Limb (tissue), 2 donors: ENCODE data around the gene PTDSS2.
"Not testable (repeated sequence)": the region's sequence is repeated elsewhere in the genome, so short reads cannot be mapped to it uniquely, and the experiment has no call there.

Experiments
- DNase-seq, 2 donors: peaks; one replicate each; pipeline ENCODE4 v3.0.0-alpha.2; 2016; ENCODE audit errors: extremely low spot score in 2 of 2

Gene PTDSS2

DNA sequence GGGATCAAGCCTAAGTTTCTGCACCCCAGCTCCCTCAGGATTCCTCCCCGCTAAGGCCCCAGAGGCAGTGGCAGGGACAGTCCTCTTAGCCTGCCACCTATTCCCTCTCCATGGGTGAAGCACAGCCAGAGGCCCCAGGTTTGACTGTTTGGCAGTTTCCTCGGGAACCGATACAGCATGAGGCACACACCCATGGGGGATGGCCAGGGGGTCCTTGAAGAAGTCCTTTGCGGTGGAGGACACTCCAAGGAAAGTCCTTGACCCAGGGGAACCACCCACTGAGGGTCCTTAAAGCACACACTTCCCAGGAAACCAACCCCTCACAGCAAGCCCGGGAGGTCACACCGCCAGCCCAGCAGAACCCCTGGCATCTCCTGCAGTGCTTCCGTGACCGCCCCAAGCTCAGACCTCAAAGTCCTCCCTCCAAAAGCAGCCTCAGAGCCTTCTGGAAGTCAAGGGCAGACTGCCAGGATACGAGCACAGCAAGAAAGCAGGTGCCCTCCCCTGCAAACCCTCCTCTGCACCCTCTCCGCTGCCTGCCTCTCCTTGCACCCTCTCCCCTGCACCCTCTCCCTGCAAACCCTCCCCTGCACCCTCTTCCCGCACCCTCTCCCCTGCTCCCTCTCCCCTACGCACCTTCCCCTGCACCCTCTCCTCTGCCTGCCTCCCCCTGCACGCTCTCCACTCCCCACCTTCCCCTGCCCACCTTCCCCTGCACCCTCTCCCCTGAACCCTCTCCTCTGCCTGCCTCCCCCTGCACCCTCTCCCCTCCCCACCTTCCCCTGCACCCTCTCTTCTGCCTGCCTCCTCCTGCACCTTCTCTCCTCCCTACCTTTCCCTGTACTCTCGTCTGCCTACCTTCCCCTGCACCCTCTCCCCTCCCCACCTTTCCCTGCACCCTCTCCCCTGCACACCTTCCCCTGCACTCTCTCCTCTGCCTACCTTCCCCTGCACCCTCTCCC, 36.7 kb upstream of the PTDSS2 start:
- DNase-seq = no peak

DNA sequence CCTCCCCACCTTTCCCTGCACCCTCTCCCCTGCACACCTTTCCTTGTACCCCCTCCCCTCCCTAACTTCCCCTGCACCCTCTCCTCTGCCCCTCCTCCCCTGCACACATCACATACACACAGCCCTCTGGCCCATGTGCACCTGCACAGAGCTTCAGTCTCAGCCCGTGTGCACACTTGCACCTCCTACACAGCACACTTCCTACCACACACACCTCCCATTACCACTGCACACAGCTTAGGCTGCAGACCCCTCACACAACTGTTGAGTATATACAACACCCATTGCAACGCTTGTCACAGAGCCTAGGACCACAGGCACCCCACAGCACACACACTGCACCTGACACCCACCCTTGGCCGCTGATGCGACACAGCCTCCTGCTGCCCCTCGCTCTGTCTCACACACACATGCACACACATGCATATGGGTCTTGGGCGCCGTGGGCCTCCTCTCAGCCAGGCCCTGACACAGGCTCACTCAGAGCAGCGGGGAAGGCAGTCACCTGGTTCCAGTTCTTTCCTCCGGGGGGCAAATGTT, 35.7 kb upstream of the PTDSS2 start:
- DNase-seq = no peak

DNA sequence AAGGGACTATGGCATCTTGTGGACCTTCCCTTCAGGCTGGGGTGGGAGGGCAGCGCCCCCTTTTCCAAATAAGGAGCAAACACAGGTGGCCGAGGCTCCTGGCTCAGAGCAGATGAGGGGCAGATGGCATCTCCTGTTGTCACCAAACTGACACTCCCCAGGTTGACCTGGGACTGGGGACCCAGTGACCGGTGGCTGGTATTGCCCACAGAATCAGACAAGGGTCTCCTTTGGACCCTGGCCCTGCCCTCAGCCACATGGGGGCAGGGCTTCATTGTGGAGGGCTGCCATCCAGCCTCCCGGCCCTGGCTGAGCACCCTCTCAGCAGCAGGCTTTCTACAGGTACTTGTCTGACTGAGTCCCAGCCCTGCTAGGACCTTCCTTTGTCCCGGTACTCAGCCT, 34.4 kb upstream of the PTDSS2 start:
- no peak for DNase-seq

DNA sequence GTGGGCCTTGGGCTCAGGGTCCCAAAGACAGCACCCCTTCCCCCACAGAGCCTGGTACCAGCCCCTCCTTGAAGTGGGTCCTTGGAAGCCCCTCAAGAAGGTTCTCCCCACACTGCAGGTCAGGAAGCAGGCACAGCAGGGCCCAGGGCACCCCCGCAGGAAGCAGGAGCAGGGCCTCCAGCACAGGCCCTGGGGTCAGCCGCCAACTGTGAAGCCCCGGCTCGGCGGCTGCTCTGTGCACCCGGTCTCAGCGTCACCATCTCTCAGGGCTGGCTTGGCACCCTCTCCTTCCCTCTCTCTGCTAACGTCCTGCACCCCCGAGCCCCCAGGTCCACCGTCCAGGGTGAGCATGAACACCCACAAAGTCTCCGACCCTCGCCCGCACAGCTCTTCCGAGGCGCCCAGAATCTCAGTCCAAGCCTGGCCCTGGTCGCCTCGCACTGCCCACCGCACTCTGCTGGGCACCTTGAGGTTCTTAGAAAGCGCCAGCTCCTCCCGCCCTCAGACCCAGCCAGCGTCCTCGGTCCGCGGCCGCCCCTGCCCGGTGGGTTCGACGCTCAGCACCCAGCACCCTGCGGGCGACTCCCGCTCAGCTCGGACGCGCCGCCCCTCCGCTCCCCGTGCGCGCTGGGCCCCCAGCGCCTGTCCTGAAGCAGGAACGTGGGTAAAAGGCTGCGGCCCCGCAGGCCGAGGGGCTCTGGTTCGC, 33.9 kb upstream of the PTDSS2 start:
- no peak for DNase-seq

DNA sequence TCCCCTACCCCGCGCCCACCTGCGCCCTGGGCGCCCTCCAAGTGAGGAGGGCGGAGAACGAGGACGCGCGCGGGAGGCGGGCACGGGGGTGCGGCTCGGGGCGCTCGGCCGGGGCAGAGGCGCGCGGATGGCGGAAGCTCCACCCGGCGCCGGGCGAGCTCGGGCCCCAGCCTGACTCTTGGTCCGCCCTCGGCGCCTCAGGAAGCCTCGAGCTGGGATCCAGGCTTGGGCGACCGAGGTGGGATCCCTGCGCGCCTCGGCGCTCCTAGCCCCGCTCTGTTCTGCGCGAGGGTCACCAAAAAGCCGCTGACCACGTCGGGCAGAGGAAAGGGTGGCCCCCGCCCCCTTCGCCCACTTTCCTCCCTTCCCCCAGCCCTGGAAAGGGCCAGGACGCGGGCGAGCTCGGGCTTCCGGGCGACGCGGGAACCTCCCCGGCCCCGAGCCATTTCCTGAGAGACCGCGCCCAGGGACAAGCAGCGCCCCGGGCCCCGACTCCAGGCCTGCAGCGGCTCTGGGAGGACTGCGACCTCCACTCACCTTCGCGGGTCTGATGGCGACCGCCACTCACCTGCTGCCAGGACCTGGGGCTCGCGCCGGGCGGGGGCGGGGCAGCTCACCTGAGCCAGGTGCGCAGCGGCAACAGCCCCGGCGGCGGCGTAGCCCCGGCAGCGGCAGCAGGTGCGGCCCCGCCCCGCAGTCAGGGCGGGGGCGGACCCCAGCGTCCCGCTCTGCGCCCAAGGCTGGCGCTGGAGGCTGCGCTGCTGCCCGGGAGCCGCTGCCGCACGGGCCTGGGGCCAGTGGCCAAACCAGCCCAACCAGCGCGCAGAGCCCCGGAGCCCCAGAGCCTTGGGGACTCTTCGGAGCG, 33.1 kb upstream of the PTDSS2 start:
- no peak for DNase-seq

DNA sequence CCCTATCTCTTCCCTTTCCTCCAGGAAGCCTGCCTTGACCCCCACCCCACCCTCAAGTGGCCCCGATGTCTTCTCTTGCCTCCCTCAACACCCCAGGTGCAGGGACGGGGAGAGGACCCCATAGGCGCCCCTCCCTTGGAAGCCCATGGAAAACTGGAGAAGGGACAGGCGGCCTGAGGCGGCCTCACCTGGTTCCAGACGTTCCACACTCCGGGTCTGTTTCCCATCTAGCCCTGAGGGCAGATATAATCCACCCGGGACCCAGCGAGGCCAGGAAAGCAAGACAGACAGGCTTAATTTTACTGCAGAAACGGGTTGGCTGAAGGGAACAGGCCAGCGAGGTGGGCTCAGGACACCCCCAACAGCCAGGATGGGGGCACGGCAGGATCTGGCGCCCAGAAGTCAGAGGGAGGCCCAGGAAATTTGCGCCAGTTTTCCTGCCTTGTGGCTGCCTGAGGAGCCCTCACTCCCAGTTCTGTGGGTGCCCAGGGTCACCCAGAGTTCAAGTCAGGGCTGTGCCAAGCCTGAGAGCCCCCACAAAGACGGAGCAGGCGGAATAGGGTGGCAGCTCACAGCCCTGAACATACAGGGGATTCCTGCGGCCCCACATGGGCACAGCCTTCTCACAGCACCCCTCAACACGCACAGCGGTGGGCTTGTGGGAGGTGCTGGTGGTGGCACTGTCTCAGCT, 32.3 kb upstream of the PTDSS2 start:
- no peak for DNase-seq

DNA sequence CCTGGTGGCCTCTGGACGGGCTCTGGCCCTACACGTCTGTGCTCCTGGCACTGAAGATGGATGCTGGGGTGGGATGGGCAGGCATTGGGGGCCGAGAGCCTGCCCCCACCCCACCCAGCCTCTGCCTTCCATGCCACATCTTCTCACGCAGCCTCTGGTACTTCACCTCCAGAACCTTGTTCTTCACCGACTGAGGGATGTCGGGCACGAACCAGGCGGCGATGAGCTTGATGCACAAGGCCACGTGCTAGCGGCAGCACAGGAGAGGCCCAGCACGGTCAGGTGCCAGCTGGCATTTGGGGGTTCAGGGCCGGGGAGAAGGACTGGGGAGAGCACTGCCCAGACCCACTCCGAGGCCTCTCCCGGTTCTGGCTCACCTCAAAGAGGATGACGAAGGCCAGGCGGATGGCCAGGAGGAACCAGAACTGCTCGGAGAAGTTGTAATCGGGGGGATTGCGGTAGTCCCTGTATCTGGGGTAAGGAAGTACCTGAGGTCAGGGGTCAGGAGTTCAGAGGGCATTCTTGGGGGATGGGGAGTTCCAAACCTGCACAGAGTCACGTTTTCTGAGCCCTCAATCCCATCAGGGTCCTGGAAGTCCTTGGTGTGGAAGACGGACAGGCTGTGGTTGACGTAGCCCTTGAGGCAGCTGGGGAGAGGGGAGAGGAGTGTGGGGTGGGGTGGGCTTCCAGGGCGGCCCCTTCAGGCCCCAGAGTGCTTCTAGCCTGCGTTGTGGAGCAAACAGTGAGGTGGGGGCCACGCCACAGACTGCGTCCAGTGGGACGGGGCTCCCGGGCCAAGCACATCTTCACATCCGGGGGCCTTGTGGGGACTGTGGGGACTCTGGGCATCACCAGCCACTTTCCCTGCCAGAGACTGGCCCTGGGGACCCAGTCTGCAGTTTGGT, 31.5 kb upstream of the PTDSS2 start:
- no peak for DNase-seq

DNA sequence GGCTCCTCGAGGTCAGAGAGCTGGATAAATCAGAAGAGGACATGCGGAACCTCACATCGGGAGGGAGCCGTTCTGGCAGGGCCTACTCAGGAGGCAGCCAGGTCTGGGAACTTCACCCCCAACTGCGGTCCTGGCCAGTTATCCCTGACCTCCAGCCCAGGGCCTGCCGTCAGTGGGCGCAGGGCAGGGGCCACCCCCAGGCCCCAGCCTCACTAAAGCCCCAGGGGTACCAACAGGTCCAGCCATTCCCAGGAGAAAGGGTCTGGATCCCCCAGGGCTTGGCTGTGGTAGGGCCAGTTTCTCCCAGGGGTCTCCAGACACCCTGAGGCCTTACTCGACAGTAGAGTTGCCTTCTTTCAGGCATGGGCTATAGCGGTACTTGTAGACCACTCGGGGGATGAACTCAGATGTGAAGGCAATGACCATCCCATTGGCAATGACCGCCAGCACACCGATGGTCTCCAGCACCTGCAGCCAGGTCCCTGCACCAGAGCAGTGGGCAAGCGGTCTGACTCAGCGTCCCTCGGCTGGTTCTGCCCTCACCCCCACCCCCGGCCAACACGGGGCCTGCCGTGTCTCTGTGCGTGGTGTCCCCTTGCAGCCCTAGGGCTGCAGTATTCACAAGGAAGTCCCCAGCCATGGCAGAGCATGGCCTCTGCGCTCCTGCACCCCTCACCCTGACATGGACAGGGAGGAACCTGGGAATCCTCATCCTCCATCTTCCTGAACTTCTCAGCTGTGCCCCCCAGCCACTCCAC, 30.7 kb upstream of the PTDSS2 start:
- DNase-seq = no peak

DNA sequence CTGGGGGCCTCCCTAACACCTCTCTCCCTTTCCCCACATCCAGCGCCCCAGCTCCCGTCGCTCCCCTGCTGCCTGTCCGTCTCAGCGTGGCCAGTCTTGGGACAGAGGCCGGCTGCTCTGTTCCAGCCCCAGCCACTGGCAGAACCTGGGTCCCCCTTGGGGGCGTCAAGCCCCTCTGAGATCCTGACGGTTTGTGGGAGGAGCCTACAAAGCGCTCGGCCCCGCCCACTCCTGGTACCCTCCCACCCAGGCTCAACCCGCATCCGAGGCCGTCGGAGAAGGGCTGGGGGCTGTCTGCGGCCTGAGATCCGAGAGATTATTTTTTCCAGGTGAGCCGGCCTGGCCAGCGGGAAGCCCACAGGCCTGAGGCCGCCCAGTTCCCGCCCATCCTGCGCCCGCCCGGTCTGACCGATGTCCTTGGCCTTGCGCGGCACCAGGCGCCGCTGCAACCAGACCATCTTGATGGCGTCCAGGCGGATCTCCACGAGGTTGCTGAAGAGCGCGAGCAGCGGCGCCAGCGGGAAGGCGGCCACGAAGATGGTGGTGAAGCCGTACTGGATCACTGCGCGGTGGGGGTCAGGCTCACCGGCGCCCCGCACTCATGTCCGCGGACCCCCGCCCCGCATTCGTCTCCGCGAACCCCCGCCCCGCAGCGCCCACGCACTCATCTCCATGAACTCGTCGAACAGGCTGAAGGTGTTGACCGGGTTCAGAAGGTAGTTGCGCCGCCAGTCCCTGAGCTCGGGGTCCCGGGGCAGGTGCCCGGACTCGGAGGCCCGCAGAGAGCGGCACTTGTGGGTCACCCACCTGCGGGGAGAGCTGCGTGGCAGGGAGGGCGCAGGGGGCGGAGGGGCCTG, 29.8 kb upstream of the PTDSS2 start:
- DNase-seq = no peak

DNA sequence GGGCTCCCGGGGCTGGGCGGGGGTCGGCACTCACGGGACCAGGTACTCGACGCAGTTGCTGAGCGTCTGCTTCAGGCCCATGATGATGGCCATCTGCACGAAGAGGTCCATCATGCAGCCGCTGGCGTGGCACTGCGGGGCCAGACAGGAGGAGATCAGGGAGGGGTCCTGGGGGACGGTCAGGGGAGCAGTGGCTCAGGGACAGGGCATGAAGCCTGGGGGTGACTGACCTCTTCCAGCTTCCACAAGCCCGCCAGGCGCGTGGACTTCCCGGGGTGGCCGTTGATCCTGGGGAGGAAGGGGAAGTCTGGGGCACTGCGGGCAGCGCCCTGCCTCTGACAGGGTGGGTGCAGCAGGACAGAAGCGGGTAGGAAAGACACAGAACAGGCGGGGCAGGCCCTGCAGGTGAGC, 29.2 kb upstream of the PTDSS2 start:
- DNase-seq = no peak

DNA sequence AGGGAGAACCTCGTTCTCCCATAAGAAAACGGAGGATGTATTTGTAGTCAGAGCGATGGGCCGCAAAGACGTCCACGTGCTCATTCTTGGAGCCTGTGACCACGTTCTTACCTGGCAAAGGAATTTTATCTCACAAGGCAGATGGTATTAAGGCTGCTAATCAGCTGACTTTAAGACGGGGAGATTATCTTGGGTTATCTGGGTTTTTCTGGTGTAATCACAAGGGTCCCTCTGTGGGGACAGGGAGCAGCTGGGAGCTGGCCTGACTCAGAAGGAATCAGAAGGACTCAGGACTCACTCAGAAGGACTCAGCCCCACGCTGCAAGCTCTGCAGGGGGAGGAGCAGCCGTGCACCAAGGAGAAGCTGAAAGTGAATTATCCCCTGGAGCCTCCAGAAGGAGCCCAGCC, 27.8 kb upstream of the PTDSS2 start:
- no peak for DNase-seq

DNA sequence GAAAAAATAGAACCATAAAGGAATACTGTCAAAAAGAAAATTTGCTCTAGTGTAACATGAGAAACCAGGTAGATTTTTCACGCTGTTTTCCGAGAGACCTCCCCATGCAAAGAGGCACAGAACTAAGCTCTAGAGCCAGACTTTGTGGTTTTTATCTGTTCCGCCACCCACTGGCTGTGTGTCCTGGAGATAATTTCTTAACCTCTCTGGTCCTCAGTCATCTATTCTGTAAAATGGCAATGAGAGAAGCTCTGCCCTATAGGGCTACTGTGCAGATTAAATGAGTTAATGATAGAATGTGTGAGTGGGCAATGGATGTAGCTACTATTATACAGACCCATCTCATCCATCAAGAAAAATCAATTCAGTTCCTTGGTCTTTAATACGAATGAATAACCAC, 25.8 kb upstream of the PTDSS2 start:
- DNase-seq = no peak

DNA sequence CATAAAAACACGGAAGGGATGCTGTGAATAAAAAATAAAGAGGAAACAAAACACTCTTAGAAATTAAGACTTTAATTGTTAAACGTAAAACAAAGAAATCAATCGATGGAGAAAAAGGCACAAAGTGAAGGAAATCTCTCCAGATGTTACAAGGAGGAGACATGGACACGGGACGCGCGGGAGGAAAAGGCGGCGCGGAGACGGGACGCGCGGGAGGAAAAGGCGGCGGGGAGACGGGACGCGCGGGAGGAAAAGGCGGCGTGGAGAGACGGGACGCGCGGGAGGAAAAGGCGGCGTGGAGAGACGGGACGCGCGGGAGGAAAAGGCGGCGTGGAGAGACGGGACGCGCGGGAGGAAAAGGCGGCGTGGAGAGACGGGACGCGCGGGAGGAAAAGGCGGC, 25.3 kb upstream of the PTDSS2 start:
- DNase-seq = not testable (repeated sequence)

DNA sequence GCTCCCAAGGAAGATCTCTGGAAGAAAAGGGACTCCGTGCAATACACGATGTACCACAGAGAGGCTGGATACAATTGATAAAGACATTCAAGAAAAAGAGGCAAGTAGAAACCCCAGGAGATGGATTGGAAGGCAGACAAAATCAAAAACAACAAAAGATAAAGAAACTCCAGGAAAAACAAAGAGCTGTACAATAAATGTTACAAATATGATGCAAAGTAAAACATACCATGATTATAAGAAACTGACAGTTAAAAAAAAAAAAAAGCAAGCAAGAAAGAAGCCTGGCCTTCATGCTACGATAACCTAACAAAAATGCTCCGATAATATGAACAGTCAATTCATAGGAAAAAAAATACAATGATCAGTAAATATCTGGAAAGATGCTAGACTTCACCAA, 24.8 kb upstream of the PTDSS2 start:
- no peak for DNase-seq

DNA sequence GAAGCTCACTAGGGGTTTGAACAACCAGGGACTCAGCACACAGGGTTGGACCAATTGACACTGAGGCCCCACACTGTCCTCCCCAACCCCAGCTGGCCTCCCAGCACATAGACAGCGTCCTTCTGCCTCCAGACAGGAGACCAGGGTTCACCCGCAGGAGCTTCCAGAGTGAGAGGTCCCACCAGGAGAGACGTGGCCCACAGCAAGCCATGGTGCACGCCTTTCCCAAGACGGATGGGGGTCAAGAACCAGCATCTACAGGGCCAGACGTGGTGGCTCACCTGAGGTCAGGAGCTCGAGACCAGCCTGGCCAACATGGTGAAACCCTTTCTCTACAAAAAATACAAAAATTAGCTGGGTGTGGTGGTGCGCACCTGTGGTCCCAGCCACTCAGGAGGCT, 23.2 kb upstream of the PTDSS2 start:
- DNase-seq = no peak

DNA sequence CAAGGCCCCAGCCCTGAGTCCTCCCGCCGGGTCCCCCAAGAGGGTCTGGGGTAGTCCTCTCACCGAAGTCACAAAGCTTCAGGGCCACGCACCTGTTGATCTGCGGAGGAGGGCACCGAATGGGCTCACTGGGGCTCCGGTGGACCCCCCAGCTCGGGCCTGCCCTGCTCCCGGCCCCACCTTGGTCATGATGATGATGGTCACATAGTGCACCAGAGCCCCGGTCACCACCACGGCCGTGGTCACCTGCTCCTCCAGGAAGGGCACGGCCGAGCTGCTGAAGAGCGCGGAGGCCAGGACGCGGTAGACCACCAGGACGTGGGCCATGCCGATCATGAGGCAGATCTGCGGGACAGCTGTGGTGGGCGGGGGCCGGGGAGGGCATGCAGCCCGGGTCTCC, 21.8 kb upstream of the PTDSS2 start:
- DNase-seq = no peak

DNA sequence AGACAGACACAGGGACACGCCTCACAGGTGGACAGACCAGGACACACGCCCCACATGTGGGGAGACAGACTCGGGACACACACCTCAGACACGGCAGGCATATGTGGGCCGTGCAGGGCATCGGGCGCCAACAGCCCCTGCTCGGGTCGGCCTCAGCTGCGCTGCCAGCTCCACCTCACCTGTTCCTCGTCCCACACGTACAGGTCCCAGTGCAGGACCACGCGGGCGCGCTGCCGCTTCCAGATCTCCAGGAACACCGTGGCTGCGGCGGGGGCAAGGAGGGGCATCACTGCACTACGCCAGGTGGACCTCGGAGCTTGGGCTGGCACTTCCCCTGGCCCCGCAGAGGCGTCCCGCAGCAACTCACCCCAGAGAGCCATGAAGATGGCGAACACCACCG, 20.7 kb upstream of the PTDSS2 start:
- DNase-seq = no peak

DNA sequence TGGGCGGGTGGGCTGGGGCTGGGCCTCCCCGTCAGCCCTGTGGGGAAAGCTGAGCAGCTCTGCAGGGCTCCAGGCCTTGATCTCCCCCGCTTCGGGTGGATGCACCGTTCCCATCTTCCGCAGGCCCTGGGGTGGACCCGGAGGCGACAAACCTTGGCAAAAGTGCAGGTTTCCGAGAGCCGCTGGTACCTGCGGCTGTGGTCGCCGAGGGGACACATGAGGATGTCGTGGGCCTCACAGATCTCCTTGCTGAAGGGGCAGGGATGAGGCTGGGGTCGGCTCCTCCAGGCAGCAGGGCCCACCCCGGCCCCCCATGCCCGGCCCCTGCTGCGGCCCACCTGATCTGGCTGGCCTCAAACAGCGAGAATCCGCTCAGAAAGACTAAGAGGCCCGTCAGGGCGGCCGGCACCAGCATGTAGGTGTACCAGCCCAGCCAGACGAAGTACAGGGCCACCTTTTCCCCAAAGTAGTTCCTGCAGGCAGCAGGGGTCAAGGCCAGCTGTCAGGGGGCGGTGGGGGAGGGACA, 20.1 kb upstream of the PTDSS2 start:
- no peak for DNase-seq
